ENCODE data around the gene MYO5B.

Gene MYO5B

DNA sequence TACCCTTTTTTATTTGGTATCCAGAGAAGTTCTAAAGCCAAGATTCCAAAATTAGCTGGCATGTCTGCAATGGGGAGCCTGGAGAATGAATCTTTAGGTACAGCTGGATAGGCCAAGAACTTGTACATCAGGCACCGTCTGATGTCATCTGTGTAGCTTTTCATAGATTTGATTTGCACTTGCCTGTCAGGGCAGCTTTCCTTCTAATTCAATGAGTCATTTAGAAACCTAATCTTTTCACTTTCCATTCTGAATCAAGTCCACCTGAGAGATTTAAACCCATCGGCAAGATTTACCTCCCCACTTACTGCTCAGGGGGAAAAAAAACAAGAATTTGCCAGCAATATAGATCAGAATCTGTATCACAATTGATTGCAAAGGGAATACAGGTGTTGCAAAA, 320.7 kb downstream of the MYO5B start:
- no peak for DNase-seq

DNA sequence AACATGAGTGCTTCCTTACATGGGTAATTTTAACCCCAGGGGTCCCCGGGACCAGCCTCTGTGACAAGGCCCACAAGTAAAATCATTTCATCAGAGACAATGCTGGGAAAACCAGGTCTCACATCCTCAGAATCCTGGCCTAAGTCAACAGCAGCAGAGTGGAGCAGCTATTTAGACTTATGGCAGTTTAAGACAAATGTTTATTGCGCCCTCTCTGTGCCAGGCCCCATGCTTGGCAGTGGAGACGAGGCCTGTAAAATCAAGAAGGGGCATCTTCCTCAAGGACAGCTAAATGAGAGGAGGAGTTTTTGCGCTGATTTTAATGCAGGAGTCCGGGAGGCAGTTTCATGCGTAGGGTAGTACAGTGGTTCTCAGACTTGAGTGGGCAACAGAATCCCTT, 325.6 kb downstream of the MYO5B start:
- no peak for DNase-seq

DNA sequence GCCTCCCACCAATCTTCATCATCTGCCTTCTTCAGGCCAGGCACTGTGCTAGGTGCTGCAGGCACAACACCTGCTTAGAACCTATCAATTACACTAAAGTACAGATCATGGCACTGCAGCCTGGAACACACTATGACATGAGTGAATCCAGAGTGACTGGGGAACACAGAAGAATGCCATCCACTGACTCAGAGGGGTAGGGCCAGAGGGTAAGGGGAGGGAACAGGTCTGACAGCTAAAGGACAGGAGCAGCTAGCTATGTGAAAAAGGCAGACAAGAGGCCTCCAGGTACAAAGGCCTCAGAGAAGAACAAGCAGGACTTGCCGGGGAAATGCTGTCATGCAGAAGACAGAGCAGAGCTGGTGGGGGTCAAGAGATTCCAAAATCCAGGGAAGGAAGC, 328.3 kb downstream of the MYO5B start:
- no peak for DNase-seq

DNA sequence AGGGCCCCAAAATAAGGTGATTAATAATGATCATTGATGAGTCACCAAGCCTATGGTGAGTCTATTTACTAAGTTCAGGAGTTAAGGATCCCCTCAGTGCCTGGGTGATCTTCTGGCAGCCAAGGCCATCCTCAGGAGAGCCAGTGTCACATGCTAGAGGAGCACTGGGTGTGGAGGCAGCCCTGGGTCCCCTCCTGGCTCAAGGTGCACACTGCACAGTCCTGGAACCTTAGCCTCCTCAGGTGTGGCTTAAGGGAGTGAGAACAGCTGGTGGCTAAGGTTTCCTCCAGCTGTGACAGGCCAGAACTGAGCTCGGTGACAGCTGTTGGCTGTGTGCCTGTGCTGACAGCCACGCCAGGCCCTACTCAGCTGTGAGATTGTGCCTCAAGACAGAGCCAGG, 329.5 kb downstream of the MYO5B start:
- DNase-seq, result no peak

DNA sequence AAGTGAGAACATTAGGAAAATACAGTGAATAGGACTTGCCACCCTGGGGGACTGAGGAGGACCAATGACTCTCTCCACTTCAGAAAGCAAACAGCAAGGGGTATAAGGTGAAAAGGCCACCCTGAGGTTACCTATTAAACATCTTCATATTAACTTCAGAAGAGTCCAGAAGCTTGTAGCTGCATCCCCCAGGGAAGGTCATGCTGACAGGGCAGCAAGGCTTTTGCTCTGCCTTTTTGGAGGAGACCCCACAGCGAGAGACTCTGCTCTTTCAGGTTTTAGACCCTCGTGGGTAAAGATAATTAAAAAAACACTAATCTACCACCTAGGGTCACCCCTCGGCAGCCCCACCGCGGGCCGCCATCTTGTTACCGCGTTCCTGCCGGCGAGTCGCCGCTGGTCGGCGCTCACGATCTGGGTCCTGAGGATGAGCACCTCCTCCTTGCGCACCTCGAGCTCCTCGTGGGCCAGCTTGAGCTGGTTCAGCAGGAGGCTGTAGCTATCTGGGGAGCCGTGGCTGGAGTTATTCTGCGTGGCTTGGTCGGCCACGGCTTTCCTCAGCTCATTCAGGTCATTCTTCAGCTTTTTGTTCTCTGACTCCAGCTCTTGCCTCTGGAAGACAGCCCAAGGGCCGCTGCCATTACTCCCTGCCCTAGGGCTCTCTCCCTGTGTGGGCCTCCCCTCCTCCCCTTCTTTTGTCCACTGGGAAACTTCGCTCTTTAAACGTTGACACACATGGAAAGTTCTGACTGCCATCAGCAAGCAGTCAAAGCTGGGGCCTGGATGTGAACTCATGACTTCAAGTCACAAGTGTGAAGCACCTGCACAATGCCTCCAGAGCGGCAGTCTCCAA, 331.0 kb downstream of the MYO5B start:
- DNase-seq, result no peak

DNA sequence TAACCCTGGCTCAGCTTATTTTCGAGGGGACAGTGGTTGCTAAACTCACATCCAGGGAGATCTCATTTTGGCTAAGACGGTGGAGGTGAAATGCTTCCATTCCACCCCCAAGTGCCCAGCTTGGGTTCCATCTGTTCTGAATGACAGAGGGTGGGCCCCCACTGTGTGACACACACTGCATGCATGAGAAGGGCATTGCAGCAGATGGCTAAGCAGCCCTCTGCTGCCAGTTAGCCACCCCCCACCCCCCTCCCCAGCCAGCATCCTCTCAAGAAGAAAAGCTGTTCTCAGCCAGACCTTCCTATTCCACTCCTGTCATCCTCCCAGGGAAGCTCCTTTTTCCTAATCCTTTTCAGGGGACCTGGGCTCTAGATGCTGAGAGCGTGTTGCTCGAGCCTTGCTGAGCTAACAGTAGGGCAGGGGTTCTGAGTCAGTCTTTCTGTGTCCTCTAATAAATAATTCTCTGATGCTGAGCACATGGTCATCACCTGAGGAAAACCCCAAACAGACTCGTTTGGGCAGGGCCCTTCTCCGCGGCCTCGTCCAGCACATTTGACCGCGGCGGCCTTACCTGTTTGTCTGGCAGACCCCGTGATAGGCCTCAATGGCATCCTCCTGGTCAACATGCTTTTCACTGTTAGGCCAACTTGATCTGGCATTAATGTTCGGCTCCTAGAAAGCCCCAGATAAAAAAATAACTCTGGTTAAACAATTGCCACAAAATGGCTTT, 332.1 kb downstream of the MYO5B start:
- no peak for DNase-seq

DNA sequence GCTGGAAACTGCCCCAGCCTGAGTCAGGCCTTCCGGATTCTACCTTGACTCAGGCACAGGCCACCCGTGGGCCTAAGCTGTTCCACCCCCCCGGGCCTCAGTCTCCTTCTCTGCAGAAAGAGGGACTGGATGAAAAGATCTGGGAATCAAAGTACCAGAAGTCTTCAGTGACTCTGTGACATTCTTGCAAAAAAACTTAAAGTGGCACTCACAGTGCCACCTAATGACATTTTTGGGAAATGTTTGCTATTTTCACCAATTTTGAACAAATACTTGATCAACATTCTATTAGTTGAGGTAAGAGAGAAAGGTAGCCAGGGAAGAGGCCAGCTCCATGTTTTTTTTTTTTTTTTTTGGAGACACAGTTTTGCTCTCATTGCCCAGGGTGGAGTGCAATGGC, 333.3 kb downstream of the MYO5B start:
- peak in 2 of 6 experiments; percentile 15 to 16 for DNase-seq

DNA sequence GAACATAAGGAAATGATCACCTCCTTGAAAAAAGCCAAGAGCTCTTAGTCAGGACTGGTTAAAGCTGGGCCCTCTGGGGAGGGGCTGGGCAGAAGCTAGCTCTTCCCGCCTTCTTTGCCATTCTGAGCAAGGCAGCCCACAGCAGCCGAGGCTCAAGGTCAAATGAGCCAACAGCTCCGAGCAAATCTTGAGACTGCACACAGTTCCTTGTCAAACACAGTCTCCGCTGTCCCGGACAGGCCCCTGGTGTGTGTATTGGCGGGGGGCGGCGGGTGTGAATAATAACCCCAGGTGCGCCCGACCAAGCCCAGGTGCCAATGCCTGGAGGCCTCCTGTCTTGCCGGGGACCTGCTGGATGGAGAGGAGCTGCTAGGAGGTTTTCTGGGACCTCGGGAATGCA, 335.2 kb downstream of the MYO5B start:
- DNase-seq, result no peak

DNA sequence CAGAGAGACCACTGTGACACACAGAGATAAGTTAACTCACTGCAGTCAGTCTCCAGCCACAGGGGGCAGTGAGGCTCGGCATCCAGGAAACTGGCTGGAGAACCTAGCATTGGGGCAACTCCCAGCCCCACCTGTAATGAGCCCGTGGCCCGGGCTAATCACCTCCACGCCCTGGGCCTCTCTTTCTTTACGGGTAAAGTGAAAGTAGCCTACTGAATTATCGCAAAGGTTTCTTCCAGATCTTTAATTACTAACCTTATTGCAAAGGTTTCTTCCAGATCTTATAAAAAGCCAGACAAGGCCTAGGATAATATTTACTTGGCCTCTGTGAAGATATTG, 336.0 kb downstream of the MYO5B start:
- DNase-seq, result no peak

DNA sequence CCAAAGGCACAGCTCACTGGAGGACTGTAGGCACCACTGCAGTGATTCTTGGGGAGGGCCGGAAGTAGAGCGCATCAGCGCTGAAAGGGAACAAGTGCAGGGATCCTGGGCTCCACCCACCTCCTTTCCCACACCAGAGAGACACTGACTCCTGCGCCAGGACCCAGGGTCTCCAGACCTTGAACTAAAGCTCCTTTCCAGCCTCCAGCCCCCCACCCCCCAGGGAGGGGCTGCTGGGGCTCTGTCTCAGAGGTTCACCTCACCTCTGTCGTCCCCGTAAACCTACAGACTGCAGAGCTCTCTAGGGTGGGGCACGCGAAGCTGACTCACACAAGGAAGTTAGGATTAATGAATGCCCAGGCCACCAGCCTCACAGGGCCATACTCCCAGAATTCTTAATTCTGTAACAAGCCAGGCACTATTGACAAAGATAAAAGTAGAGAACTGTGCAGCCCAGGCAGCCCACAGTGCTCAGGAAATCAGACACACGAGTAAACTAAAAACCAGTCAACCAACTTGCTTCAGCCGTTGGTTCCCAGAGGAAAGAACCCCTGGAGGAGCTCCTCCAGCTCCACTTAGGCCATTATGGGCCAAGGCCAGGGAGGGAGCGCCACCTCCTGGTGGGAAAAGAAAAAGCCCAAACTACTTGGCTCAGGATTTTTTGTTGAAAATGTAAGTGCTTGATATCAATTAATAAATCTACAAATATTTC, 336.5 kb downstream of the MYO5B start:
- DNase-seq, result peak in 5 of 6 experiments; percentile 11 to 37 (median 23)

DNA sequence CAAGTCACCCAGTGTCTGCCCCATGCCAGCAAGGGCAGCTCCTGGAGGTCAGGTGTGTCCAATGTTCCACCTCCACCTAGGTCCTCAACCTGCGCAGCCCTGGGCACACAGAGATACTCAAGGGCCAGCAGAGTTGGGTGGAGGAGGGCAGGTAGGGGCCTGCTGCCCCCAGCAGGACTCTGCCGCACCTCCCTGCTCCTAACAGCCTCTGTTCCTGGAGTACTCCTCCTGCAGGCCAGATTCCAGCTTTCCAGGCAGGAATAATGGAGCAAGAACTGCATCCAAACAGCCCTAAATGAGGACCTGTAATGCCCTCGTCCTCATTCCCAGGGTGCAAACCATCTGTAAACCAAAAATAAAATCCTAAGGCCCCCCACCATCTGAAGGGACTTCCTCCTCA, 337.2 kb downstream of the MYO5B start:
- no peak for DNase-seq

DNA sequence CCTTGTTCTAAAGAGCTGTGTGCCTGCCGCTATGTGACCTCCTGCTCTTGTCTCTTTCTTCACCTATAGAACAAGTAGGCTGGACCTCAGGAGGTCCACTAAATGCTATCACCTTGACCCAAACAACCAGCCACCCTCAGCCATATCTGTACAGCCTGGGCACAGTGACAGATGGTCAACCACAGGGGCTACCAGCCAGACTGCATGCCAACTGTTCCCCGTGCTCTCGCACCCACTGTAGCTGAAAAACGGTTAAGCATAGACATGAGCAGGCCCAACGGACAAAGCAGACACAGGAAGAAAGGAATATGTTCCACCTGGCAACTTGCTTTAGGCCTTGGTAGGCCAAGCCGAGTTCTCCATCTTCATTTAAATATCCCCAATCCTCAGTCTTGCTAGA, 338.5 kb downstream of the MYO5B start:
- DNase-seq, result no peak

DNA sequence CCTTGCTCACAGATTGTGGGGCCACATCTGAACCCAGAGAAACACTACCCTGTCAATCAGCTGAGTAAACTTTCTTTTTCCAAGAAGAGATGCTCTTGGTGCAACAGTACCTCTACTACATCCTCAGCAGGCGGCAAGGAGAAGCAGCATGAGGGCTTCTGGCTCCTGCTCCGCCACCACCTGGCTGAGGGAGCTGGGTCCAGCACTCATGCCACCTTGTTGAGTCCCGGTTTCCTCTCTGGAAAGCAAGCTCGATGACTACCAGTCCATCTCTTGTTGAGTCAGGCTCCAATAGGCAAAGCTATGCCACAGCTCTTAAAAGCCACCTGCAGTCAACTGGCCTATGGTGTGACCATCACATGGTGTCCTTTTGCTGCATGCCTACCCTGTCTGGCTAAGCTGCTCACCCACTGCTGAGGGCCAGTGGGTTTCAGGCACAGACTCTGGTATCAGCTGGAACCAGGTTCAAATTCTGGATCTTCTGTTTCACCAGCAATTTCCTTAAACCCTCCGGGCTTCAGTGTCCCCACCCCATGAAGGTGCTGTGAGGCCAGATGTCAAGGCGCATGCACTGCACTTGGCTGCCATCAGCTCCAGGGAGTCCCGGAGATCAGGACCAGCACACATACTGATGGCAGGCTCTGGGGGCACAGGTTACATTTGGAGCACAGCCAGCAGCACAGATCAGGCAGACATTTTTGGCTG, 339.1 kb downstream of the MYO5B start:
- DNase-seq, result no peak

DNA sequence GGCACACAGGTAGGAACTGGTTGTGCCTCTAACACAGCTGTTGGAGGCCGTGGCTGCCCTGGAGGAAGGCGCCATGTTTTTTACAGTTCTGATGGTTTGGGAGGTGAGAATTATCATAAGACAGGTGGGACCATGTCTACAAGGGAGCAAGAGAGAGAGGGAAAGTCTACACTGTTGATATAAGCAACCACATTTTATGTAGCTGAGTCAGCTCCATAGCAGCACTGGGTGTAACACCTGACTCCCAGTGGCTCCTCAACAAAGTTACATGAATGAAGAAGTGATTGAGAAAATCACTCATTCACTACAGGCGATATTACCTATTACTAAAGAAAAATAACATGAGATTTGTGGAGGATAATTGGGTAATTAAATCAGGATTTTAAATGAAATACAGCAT, 340.3 kb downstream of the MYO5B start:
- DNase-seq, result no peak

DNA sequence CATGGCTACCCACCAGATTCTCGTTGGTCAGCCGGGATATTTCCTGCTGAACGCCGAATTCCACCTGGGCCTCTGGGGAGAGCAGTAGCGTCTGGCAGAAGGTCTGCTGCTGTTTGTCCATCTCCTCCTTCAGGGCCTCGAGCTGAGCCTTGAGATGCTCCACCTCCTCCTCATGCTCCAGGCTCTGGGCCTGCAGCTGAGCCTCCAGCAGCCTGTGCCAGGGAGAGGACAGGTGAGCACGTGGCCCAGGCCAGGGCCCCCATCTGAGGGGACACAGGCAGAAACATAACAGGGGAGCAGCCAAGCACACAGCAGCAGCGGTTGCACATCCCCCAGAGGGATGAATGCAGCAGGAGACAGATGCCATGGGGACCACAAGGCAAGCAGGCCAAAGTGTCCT, 341.5 kb downstream of the MYO5B start:
- DNase-seq, result no peak

DNA sequence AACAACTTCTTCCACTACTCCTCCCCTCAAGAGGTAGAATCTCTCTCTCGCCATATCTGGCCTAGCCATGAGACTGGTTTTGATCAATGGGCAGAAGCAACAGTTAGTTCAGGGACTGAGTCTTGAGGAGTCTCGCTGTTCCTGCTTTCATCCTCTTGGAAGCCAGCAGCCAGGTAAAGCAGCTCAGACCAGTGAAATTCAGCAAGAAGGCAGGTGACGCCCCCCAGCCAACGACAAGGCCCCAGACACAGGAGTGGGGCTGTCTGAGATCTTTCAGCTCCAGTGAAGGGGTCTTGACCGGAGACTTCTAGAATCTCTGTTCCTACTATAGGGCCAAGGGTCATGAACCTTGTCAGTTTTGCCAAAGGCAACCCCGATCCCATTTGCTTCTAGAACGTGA, 341.9 kb downstream of the MYO5B start:
- no peak for DNase-seq

DNA sequence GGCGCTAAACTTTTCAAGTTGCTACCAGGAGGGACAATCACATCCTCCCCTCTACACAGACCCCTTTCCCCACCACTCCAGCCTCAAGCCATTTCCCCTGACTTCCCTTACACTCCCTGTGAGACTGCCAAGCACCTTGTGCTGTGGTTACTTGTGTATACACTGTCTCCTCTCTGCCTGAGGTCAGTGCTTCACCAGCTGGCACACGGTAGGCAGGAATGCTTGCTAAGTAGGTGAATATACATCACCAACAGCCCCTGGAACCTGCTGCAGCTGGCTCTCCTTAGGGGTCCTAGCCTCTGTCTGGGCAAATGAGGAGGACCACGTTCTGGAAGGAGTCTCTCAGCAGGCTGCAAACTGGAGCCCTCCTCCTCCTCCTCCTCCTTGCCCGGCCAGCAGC, 343.3 kb downstream of the MYO5B start:
- DNase-seq, result no peak

DNA sequence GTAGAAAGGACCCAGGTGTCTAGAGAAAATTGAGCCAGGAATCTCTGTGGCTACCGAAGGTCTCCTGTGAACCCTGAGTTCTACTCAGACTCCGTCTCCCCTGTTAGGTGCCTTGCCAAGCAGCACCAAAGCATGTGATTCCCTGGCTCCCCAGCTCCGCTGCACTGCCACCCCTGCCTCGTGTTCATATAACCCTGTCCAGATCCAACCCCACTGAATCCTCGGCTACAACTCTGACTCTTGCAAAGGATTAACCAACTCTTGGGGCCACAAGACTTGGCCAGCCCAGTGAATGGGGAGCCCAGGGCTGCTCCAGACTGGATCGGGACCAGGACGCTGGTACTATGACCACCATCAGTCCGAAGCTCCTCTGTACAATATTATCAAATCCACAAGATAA, 344.3 kb downstream of the MYO5B start:
- DNase-seq, result no peak

DNA sequence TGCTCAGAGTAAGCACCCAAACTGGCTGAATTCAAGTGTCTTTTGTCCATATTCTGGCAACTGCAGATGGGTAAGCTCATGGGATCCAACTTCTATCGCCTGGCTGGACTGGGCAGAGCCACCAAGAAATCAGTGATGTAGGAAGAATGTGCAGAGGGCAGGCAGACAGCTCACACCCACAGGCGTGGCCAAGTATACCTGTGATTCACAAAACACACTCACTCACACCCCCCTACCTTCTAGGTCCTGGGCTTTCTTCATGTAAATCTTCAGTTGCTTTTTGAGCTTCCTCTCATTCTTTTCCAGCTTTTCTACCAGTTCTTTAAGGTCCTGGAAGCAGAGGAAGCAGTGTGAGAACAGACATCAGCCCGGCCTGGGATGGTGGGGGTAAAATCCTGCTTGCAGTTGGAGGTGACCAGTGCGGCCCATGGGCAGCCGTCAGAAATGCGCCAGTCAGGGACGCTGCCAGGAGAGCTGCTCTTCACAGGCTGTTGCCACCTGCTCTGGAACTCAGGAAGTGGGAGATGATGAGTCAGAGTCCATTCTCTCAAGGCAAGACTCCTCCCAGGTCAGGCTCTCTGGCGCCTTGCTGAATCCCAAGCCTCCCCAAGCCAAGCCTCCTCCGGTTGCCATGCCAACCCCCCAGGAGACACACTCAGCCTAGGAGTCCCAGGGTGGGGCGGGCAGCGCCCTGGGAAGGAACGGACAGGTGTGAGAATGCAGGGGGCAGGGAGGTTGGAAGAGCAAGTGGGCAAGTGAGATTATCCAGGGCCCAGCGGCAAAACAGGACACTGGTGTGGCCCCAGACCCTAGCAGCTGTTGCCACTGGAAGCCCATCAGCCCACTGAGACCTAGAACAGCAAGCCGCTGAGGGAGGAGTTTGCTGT, 345.4 kb downstream of the MYO5B start:
- DNase-seq, result no peak

DNA sequence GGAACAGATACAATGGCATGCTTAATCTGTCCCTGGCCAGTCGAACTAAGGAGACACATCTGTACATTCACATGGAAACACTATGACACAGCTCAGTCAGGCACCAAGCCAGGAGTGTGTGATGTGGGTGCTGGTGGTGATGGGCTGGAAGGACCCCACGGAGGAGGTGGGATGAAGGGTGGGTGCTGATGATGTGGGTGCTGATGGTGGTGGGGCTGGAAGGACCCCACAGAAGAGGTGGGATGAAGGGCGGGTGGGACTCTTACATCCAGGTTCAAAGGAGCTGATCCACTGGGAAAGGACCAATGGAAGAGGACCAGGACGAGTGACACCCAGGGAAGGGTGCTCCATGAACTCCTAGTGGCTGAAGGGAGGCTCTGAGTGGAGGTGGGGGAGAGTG, 346.8 kb downstream of the MYO5B start:
- DNase-seq, result no peak

DNA sequence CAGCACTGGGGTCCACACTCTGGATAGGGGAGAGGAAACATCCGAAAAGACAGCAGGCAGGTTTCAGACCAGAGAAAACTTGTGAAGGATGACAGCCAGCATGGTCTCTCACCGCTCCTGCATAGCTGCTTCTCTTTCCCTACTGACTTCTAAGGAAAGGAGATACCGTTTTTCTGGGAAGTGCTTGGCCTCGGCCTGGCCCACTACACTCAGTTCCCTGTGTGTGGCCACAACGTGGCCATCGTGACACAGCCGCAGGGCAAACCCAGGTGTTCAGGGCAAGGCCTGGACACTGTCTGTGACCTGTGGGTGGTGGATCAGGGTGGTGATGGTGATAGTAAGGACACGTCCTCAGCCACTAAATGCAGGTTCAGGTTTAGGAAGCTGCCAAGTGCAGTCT, 347.4 kb downstream of the MYO5B start:
- no peak for DNase-seq

Data from stimulated activated naive CD4-positive, alpha-beta T cell (primary cell).